Tibial nerve (tissue), 4 donors: ENCODE measurements around the gene ZBTB37. TPM values are rescaled to one million over a fixed set of nuclear protein-coding genes. Genes with fewer than 3 reads are reported as not detected.
A peak's percentile ranks its signal among the peaks of the same experiment; 100 is the strongest.

Source experiments
- DNase-seq, 2 donors: peaks; one replicate each; pipeline ENCODE4 v3.0.0-alpha.2; 2019; ENCODE audit warnings: low spot score in 2 of 2
- H3K27ac ChIP-seq, 4 donors: fragments of 200-600 bp; sonication (generic) in 3 of 4; one replicate each; pipeline ENCODE4 v1.5.1; 2017 to 2019; ENCODE audit warnings: mild to moderate bottlenecking in 1 of 4
- H3K27me3 ChIP-seq, 2 donors: fragments of 200-600 bp; sonication (generic) in 1 of 2; one replicate each; pipeline versions ENCODE4 v1.5.1 to v1.6.0; 2017 to 2019
- H3K36me3 ChIP-seq, 3 donors: fragments of 200-600 bp; sonication (generic); one replicate each; pipeline ENCODE4 v1.5.1; 2018 to 2019
- H3K4me1 ChIP-seq, 4 donors: fragments of 200-600 bp; sonication (generic) in 3 of 4; one replicate each; pipeline ENCODE4 v1.5.1; 2017 to 2019
- H3K4me3 ChIP-seq, 4 donors: fragments of 200-600 bp; sonication (generic) in 3 of 4; one replicate each; pipeline ENCODE4 v1.5.1; 2017 to 2019; ENCODE audit warnings: mild to moderate bottlenecking in 1 of 4, moderate library complexity in 1 of 4
- H3K9me3 ChIP-seq, 4 donors: fragments of 200-600 bp; sonication (generic) in 3 of 4; one replicate each; pipeline ENCODE4 v1.5.1; 2017 to 2019
- EP300 ChIP-seq, 2 donors: sonication (generic); formaldehyde crosslinking; IDR thresholded peaks; one replicate each; pipeline ENCODE4 v1.6.1; 2017; ENCODE audit warnings: antibody characterized with exemption in 2 of 2, mild to moderate bottlenecking in 1 of 2
- POLR2A ChIP-seq, 2 donors: fragments of 450-650 bp; IDR thresholded peaks; one replicate each; pipeline ENCODE4 v1.6.1; 2017; ENCODE audit warnings: antibody characterized with exemption in 2 of 2, mild to moderate bottlenecking in 2 of 2, moderate library complexity in 2 of 2
- whole genome bisulfite sequencing, 2 donors: methylation state at CpG; one replicate each; pipeline ENCODE4 v1.1.5; 2018; 5-methylcytosine and 5-hydroxymethylcytosine counted together
- total RNA-seq, 4 donors: library from RNA; depleted of rRNA; stranded (reverse); fragments of >200 nt; gene quantifications; one replicate each; pipeline ENCODE4 v1.1.0, GENCODE V29; 2016
- TF ChIP-seq, protein P1 (sequence below), 5 experiments: fragments of 200-600 bp in 3 of 5; fragments of 450-650 bp in 2 of 5; sonication (generic) in 3 of 5; IDR thresholded peaks; one replicate each; pipeline ENCODE4 v1.5.1; 2016 to 2019; ENCODE audit warnings: antibody characterized with exemption in 5 of 5, mild to moderate bottlenecking in 3 of 5, moderate library complexity in 2 of 5

Gene ZBTB37
- total RNA-seq, 4 donors from 2014 or later = 11.7 to 17.0 (median 13.7) TPM

- peak within 1 kb of the TSS; percentile 75 to 88 (median 82) for H3K4me3 ChIP-seq
- H3K36me3 ChIP-seq = peaks cover 0 to 5% (median 0%) of the 10 kb centered on the region in 3 donors
- peak within 1 kb of the TSS; percentile 89 to 97 (median 94) for H3K27ac ChIP-seq
- H3K9me3 ChIP-seq = no peaks in the 10 kb centered on the region
- 0 to 1% methylated on average over 53 to 55 of the region's 55 CpGs for WGBS, 2 donors
- DNase-seq = peak; percentile 93 to 97
- no peaks in the 10 kb centered on the region for H3K27me3 ChIP-seq
- peaks cover 0 to 41% (median 12%) of the 10 kb centered on the region in 4 donors for H3K4me1 ChIP-seq
- TF ChIP-seq POLR2A (IDR thresholded peaks at IDR 0.05) (peak; percentile 10 to 53), EP300 (IDR thresholded peaks at IDR 0.05) (peak; percentile 48 to 94)
- TF ChIP-seq, protein P1, sequence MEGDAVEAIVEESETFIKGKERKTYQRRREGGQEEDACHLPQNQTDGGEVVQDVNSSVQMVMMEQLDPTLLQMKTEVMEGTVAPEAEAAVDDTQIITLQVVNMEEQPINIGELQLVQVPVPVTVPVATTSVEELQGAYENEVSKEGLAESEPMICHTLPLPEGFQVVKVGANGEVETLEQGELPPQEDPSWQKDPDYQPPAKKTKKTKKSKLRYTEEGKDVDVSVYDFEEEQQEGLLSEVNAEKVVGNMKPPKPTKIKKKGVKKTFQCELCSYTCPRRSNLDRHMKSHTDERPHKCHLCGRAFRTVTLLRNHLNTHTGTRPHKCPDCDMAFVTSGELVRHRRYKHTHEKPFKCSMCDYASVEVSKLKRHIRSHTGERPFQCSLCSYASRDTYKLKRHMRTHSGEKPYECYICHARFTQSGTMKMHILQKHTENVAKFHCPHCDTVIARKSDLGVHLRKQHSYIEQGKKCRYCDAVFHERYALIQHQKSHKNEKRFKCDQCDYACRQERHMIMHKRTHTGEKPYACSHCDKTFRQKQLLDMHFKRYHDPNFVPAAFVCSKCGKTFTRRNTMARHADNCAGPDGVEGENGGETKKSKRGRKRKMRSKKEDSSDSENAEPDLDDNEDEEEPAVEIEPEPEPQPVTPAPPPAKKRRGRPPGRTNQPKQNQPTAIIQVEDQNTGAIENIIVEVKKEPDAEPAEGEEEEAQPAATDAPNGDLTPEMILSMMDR (IDR thresholded peaks at IDR 0.05) = no peak
Measured at GRCh38 chr1:173824315-173825081, 43.7 kb upstream of the ZBTB37 start, which contains the start of the genes CENPL and DARS2. CENPL (minus strand) TSS chr1:173824883; CDS start chr1:173811299, 13,584 bp downstream. DARS2 (plus strand) TSS chr1:173824673; CDS start chr1:173825230, 557 bp downstream.

DNA sequence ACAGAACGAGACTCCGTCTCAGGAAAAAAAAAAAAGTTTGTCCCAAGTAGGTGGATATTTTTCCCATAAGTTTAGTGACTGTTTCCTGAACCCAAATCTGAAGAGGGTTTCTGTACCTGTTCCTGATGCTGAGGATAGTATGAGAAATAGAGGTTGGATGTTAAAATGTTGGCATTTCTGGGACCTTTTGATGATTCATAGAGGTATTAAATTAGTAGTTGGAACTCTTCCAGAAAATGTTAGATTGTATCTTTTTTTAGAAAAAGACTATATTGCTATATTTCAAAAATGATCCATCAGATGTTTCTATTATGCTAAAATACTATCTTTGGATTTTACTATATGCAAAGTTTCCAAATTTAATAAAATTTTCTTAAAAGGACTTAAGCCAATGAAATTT lies 40.6 kb upstream of the ZBTB37 start:
- Histone ChIP-seq H3K27ac (no peak overlapping the region), H3K9me3 (no peaks in the 10 kb centered on the region), H3K4me3 (no peak overlapping the region), H3K4me1 (peaks cover 0 to 40% (median 12%) of the 10 kb centered on the region in 4 donors), H3K36me3 (peaks cover 0 to 33% (median 9%) of the 10 kb centered on the region in 3 donors), H3K27me3 (no peaks in the 10 kb centered on the region)
- TF ChIP-seq POLR2A (IDR thresholded peaks at IDR 0.05) (no peak), EP300 (IDR thresholded peaks at IDR 0.05) (no peak)
- TF ChIP-seq, protein P1 (IDR thresholded peaks at IDR 0.05) = no peak
- no peak for DNase-seq
- 95 to 96% methylated on average over 2 of the region's 2 CpGs for WGBS, 2 donors

DNA sequence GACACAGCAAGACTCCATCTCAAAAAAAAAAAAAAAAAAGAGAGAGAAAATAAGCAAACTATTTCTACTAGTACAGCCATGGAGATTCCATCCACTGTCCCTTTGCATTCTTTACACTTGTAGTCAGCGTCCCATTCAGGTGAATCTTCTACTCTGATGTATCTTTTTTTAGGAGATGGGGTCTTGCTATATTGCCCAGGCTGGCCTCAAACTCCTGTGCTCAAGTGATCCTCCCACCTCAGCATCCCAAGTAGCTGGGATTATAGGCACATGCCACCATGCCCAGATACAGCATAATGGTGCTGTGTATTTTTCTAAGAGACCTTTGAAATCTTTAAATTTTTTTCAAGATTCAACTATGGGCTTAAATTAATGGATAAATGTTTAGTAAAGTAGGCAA lies 35.4 kb upstream of the ZBTB37 start:
- no peak for TF ChIP-seq EP300 (IDR thresholded peaks at IDR 0.05)
- TF ChIP-seq, protein P1 (IDR thresholded peaks at IDR 0.05) = no peak
- TF ChIP-seq POLR2A (IDR thresholded peaks at IDR 0.05) = no peak
- H3K9me3 ChIP-seq = no peaks in the 10 kb centered on the region
- H3K27me3 ChIP-seq = no peaks in the 10 kb centered on the region
- DNase-seq = no peak
- 91 to 100% methylated on average over 1 of the region's 1 CpG for WGBS, 2 donors
- H3K4me3 ChIP-seq = no peak overlapping the region
- no peak overlapping the region for H3K27ac ChIP-seq
- H3K36me3 ChIP-seq = peaks cover 0 to 79% (median 9%) of the 10 kb centered on the region in 3 donors
- H3K4me1 ChIP-seq = peaks cover 0 to 10% (median 0%) of the 10 kb centered on the region in 4 donors

GRCh38 chr1:173852105-173852504 lies 16.1 kb upstream of the ZBTB37 start:
- no peak for DNase-seq
- 89 to 90% methylated on average over 4 of the region's 4 CpGs for WGBS, 2 donors
- peaks cover 0 to 66% (median 0%) of the 10 kb centered on the region in 3 donors for H3K36me3 ChIP-seq
- no peak overlapping the region for H3K27ac ChIP-seq
- H3K27me3 ChIP-seq = no peaks in the 10 kb centered on the region
- TF ChIP-seq, protein P1 (IDR thresholded peaks at IDR 0.05) = no peak
- TF ChIP-seq POLR2A (IDR thresholded peaks at IDR 0.05) (no peak), EP300 (IDR thresholded peaks at IDR 0.05) (no peak)
- H3K9me3 ChIP-seq = no peaks in the 10 kb centered on the region
- no peak overlapping the region for H3K4me3 ChIP-seq
- H3K4me1 ChIP-seq = peaks cover 0 to 6% (median 0%) of the 10 kb centered on the region in 4 donors

DNA sequence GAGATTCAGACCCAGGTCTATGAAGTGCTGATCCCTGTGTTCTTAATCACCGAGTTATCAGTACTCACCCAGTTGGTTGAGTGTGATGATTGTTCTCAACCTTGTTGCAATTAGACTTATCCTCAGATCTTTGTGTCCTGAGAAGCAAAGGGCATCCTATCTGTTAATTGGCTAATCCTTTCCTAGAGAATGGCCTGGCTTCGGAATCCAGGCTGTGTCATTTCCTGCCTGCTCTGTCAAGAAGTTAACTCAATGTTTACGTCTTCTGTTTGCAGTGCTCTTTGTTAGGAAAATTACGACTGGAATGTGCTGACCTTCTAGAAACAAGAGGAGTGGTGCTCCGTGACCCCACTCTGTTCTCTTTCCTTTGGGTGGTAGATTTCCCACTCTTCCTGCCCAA lies 15.1 kb upstream of the ZBTB37 start:
- Histone ChIP-seq H3K27ac (peak overlapping the region in 2 of 4 donors; percentile 9 to 38), H3K27me3 (no peaks in the 10 kb centered on the region), H3K9me3 (no peaks in the 10 kb centered on the region), H3K4me1 (peaks cover 0 to 6% (median 0%) of the 10 kb centered on the region in 4 donors), H3K4me3 (no peak overlapping the region), H3K36me3 (peaks cover 0 to 69% (median 0%) of the 10 kb centered on the region in 3 donors)
- 36 to 40% methylated on average over 5 of the region's 5 CpGs for WGBS, 2 donors
- peak in 1 of 2 donors; percentile 26 for TF ChIP-seq EP300 (IDR thresholded peaks at IDR 0.05)
- no peak for TF ChIP-seq POLR2A (IDR thresholded peaks at IDR 0.05)
- DNase-seq = no peak
